T-helper 2 cell (primary cell): ENCODE data around the gene MPDU1.
"Not testable (repeated sequence)": the region's sequence is repeated elsewhere in the genome, so short reads cannot be mapped to it uniquely, and the experiment has no call there.

ENCODE experiments used
- DNase-seq, 5 experiments: peaks; one replicate each; pipeline versions ENCODE4 v3.0.0 to v3.0.0-alpha.2; 2012 to 2022

The MPDU1 gene

DNA sequence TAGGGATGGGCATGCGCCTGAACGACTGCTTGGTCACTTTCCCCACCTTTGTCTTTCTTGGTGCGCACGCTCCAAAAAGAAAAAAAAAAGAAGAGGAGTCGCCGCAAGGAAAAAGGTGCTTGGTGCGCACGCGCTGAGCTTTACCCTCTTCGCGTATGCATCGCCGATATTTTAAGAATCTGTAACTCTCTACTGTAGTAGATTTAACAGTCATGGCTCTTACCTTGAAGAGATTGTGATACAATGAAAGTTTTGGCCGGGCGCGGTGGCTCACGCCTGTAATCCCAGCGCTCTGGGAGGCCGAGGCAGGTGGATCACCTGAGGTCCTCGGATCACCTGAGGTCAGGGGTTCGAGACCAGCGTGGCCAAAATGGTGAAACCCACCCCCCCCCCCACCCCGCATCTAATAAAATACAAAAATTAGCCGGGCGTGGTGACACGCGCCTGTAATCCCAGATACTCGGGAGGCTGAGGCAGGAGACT is 31.7 kb downstream of the MPDU1 start:
- DNase-seq = no peak

DNA sequence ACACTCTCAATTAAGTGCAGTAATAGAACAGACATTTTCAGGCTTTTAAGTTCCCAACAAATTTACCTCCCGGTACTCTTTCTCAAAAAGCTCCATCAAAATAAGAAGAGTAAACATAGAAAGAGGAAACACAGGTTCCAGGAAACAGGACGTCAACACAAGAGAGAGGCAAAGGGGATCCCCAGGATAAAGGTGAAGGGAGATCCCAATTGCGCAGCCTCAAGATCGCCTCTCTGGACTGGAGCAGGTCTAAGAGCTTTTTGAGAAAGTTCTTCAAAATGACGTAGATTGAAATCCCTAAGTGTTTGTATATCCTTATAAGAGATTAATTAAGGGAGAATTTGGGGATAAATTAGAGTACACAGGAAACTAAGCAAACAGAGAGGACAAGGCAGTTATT is 35.0 kb downstream of the MPDU1 start:
- no peak for DNase-seq

DNA sequence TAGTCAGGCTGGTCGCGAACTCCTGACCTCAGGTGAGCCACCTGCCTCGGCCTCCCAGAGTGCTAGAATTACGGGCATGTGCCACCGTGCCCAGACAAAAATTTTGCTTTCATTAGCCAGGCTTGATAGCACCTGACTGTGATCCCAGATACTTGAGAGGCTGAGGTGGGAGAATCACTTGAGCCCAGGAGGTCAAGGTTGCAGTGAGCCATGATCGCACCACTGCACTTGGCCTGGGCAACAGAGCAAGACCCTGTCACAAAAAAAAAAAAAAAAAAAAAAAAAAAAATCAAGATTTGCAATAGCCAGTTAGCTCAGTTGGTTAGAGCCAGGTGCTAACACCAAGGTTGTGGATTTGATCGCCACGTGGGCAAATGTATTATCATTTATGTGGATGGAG is 37.2 kb downstream of the MPDU1 start:
- no peak for DNase-seq

DNA sequence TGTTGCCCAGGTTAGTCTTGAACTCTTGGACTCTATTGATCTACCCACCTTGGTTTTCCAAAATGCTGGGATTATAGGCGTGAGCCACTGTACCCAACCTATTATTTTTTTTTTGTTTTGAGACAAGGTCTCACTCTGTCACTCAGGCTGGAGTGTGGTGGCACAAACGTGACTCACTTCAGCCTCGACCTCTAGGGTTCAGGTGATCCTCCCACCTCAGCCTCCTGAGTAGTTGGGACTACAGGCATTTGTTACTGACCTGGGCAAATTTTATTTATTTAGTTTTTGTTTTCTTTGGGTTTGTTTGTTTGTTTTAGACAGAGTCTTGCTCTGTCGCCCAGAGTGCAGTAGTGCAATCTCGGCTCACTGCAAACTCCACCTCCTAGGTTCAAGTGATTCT is 40.0 kb downstream of the MPDU1 start:
- no peak for DNase-seq

DNA sequence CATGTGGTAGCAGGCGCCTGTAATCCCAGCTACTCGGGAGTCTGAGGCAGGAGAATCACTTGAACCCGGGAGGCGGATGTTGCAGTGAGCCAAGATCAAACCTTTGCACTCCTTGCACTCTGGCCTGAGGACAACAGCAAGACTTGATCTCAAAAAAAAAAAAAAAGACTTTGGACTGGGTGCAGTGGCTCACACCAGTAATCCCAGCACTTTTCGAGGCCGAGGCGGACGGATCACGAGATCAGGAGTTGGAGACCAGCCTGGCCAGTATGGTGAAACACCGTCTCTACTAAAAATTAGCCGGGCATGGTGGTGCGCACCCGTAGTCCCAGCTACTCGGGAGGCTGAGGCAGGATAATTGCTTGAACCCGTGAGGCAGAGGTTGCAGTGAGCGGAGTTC is 42.1 kb downstream of the MPDU1 start:
- DNase-seq = not testable (repeated sequence)

DNA sequence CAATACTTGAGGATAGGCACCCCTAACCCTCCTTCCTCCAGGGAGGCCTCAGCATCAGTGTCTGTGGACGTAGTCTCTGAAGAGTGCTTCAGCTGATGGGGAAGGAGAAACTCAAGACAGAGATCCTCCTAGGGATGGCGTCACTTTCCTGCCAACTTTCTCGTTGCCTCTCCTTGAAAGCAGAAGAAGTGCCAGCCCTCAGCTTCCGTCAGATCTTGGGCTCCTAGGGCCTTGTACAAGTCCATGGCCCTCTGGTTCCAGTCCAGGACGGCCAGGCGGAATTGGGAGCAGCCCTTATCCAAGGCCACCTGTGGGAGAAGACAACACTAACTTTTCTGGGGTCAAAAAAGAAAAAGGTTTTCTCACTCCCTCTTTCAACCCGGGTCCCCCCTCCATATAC is 42.7 kb downstream of the MPDU1 start:
- DNase-seq = no peak

DNA sequence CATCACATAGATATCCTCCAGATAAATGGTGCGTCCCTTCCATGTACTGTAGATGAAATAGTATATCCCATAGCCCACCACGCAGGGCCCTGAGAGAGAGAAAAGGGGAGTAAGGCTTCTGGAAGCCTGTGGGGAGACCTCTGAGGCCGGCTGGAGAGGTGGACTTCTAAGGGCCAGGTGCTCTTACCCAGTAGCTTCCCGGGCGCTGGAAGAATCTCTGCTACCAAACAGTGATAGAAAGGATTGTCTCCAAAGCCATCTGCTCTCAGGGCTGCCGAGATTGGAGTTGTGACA is 43.3 kb downstream of the MPDU1 start:
- DNase-seq = no peak

DNA sequence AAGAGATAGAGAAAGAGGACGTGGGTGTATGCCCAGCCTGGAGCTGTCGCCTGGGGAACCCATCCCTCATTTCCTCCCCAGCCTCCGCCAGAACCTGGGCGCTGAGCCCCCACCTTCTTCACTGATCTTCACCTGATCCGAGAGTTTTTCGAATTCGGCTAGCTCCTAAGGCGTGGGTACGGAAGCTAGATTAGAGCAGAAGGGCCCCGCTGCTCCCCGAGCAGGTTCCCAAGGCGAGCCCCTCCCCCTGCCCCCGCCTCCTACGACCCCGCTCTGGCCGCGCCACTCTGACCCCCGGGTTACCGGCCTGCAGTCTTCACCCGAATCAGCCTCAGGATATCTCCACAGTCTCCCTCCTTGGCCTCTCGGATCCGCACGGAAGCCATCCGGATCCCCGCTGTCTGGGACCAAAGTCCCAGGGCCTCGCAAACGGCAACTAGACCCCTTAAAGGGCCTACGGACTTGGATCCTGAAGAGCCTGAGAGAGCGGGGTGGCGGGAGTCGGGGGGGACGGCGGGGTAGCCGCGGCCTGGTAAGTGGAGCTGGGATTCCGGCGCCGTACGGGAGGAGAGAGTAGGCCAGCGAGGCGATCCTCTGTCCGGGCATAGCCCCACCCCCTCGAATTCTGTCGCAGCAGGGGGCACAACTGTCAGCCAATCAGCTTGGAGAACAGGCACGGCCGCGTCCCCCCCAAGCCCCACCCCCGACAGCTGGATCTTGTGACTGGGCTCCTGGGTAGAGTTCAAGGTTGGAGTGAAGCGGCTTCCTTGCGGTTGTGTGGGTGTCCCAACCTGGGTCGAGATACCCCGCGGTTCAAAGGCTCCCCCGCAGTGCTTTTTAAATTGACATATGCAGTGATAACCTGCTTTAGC is 43.8 kb downstream of the MPDU1 start, which contains the start of gene SAT2:
SAT2 (minus strand) TSS at position 572 of the 872 bp plus-strand sequence; CDS start at position 386, 186 bp downstream.
- DNase-seq = peak; percentile 60 to 93 (median 76)

DNA sequence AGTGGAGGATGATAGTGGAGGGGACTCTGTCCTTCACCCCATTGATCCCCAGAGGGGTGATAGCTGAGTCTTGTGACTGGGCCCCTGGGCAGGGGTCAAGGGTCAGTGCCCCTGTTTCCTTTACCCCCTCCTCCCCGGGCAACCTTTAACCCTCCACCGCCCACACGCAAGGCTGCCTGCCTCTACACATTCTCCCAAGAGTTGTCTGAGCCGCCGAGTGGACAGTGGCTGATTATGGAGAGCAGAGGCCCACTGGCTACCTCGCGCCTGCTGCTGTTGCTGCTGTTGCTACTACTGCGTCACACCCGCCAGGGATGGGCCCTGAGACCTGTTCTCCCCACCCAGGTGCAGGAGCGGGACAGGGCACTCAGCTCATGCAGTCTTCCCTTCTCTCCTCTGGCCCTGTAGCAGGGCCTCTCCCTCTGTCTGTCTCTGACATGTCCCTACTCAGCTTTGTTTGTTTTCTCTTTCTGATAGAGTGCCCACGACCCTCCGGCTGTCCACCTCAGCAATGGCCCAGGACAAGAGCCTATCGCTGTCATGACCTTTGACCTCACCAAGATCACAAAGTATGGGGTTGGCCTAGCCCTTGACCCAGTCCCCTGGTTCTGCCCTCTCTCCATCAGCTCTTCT is 46.4 kb downstream of the MPDU1 start, which contains the start of gene SHBG:
SHBG (plus strand) TSS at position 197 of the 633 bp plus-strand sequence; CDS start at position 235, 38 bp downstream.
- no peak for DNase-seq

DNA sequence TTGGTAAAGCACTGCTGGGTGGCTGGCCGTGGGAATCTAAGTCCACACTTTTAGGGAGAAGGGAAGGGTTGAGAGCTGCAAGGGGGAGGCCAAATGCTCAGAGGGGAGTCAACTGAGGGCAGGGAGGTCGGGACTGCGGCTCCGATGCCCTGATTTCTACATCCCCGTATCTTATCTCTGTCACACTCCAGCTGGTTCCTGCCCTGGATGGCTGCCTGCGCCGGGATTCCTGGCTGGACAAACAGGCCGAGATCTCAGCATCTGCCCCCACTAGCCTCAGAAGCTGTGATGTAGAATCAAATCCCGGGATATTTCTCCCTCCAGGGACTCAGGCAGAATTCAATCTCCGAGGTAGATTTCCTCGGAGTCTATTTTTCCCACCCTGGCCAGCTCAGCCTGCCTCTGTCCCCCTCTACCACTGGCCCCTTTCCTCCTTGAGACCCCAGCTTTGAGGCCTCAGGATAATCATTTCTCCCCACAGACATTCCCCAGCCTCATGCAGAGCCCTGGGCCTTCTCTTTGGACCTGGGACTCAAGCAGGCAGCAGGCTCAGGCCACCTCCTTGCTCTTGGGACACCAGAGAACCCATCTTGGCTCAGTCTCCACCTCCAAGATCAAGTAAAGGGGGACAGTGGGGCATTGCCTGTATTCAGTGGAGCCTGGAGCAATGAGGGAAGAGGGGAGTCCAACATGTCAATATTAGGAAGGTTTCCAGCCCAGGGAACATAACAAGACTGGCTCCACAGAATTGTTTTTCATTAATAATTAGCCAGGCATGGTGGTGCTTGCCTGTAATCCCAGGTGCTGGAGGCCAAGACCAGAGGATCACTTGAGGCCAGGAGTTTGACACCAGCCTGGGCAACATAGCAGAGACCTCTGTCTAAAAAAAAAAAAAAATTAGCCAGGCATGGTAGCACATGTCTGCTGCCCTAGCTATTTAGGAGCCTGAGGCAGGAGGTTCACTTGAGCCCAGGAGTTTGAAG is 48.0 kb downstream of the MPDU1 start:
- DNase-seq = no peak

DNA sequence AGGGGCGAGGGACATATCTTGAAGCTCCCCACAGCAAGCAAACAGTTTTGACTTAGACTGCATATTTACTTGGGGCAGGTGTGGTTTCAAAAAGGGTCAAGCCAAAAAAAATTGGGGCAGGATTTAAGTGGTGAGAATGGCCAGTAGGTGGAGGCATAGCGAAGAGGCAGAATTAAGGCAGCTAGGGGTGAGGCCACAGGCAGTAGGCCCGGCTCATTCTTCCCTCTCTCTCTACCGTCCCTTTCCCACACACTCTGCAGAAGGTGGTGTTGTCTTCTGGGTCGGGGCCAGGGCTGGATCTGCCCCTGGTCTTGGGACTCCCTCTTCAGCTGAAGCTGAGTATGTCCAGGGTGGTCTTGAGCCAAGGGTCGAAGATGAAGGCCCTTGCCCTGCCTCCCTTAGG is 48.8 kb downstream of the MPDU1 start:
- peak in 1 of 5 experiments; percentile 58 for DNase-seq

DNA sequence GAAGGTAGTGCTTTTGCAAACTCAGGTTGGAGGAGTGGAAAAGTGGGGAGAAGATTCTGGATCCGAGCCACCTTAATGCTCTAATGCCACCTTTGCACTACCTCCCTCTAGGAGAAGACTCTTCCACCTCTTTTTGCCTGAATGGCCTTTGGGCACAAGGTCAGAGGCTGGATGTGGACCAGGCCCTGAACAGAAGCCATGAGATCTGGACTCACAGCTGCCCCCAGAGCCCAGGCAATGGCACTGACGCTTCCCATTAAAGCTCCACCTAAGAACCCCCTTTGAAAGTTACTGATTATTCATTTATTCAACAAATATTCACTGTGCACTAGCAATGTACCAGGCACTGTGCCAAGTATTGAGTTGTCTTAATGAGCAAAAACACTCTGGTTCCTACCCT is 49.4 kb downstream of the MPDU1 start:
- no peak for DNase-seq

DNA sequence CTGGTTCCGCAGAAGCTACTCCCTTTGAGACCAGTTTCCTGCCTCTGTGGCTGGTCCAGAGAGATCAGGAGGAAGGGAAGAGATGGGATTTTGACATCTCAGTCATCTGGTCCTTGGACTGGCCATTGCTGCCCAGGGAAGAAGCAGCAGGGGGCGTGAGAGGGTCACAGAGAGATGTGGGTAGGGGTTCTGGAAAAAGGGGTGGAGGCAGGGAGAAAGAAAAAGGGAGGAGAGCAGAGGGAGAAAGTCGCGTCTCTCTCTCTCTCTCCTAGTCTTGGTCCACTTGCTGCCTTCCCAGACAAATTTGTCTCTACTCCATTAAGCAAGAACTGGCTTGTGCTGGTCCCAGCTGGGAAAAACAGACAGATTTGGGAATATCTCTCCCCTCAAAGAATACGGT is 50.7 kb downstream of the MPDU1 start:
- DNase-seq = no peak

DNA sequence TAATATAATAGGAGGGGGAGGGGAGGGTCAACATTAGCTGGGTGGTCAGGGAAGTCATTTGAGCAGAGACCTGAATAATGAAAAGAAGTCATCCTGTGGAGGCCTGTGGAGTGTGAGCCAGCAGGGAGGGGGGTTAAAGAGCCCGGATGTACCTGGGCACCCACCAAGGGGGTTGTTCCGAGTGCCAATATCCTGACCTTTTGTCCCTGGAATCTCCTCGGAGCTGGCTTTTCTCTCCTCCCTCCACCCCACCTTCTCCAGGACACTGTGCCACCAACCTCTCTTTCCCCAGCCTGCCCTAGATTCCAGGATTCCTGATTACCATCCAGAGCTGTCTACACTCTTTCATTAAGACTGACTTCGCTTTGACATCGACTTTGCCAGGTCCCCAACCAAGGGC is 52.5 kb downstream of the MPDU1 start:
- DNase-seq = no peak
